Keratinocyte (primary cell): ENCODE results near the gene SERPINB12.

Experiments used
- CTCF ChIP-seq, 3 experiments: IDR thresholded peaks in 1 of 3; conservative IDR thresholded peaks in 1 of 3; optimal IDR thresholded peaks in 1 of 3; 2 replicates in 2 of 3; 3 replicates in 1 of 3; pipeline versions ENCODE3 to v1.5.1; 2011; ENCODE audit warnings: low read length in 3 of 3, mild to moderate bottlenecking in 3 of 3, moderate library complexity in 2 of 3, control low read depth in 1 of 3, inconsistent platforms in 1 of 3; ENCODE audit not compliant: insufficient read depth in 2 of 3; ENCODE audit errors: extremely low read depth in 1 of 3
- EZH2 ChIP-seq: IDR thresholded peaks from one replicate; pipeline ENCODE4 v1.6.1; 2012; ENCODE audit warnings: inconsistent platforms, mild to moderate bottlenecking, low read length, moderate library complexity

- peak in 1 of 3 experiments; percentile 35 for TF ChIP-seq CTCF (optimal IDR thresholded peaks at IDR 0.05 in 1 of 3, IDR thresholded peaks at IDR 0.05 in 1 of 3, conservative IDR thresholded peaks at IDR 0.05 in 1 of 3; ENCODE audit: extremely low read depth in 1 of 3, insufficient read depth in 2 of 3, low read length in 3 of 3)
- no peak for TF ChIP-seq EZH2
Observed at GRCh38 chr18:63523660-63524059, 18.5 kb upstream of the SERPINB12 start.
